Activated naive CD4-positive, alpha-beta T cell treated with anti-CD3 and anti-CD28 coated beads, Interleukin-2, amount 50 U/mL, for 16 hours (primary cell): ENCODE data around the gene LYRM9.
"Not testable (repeated sequence)": the region's sequence is repeated elsewhere in the genome, so short reads cannot be mapped to it uniquely, and the experiment has no call there.

Experiments used
- DNase-seq: peaks from one replicate; pipeline ENCODE4 v3.0.0-alpha.2; 2020

LYRM9 gene

DNA sequence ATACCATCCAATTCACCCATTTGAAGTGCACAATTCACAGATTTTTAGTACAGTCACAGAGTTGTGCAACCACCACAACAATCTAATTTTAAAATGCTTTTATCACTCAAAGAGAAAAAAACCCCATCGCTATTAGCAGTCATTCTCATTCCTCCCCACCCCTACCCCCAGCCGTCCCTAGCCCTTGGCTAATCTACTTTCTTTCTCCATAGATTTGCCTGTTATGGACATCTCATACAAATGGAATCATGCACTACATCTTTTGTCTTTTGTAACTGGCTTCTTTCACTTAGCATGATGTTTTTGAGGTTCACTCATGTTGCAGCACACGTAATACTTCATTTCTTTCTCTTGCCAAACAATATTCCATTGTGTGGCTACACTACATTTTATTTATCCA lies 20.4 kb downstream of the LYRM9 start:
- no peak for DNase-seq

GRCh38 chr17:27871407-27871806 lies 21.8 kb downstream of the LYRM9 start:
- DNase-seq, result no peak

DNA sequence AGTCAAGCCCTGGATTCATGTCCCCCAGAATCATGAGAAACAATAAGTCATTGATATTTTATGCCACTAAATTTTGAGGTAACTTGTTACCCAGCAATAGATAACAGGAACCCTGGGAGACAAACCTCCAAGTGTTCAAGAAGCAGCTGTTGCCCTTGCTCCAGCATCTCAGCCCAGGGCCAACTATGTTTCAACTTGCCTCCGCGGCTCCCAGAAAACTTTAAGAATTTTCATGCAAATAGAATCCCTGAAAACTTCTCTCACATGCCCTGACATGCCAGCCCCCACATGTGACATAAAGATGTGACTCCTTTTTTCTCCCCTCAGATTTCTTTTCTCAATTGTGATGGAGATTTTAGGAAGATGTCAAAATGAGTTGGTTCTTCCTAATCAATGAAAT lies 22.8 kb downstream of the LYRM9 start:
- no peak for DNase-seq

DNA sequence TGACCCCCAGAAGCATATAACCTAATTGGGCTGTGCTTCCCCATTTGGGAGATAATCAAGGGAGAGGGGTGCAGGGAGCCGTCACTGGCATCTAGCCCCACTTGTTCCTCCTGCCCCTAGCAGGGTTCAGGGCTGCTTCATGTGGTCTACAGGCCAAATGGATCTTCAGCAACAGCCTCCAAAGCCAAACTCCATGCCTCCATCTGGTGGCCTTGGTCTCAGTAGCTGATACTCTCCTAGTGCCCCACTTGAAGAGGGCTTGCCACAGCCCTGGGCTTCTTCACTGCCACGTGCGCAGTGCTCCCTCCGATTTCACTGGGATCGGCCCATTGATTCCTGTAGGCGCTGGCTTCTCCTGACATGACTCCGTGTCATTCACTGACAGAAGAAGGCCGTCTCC lies 24.6 kb downstream of the LYRM9 start:
- DNase-seq, result no peak

GRCh38 chr17:27862840-27863239 lies 30.3 kb downstream of the LYRM9 start:
- no peak for DNase-seq

DNA sequence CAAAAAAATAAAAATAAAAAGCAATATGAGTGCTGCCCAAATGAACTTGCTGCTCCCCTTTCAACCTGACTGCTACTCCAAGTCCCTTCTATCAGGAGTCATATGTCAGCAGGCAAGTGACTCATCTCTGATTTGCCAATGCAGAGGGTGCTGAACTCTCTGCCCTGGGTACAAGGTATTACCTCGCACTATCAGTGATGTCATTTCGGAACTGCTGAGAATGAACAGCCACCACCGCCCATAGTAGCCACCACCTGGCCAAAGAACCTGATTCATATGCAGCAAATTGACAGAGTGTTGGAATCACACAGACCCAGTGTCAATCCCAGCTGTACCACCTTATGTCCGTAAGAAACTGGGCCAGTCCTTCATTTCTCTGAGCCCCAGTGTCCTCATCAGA lies 31.2 kb downstream of the LYRM9 start:
- no peak for DNase-seq

GRCh38 chr17:27860971-27861664 lies 32.0 kb downstream of the LYRM9 start:
- no peak for DNase-seq

GRCh38 chr17:27858621-27859305 lies 34.4 kb downstream of the LYRM9 start:
- DNase-seq, result no peak

DNA sequence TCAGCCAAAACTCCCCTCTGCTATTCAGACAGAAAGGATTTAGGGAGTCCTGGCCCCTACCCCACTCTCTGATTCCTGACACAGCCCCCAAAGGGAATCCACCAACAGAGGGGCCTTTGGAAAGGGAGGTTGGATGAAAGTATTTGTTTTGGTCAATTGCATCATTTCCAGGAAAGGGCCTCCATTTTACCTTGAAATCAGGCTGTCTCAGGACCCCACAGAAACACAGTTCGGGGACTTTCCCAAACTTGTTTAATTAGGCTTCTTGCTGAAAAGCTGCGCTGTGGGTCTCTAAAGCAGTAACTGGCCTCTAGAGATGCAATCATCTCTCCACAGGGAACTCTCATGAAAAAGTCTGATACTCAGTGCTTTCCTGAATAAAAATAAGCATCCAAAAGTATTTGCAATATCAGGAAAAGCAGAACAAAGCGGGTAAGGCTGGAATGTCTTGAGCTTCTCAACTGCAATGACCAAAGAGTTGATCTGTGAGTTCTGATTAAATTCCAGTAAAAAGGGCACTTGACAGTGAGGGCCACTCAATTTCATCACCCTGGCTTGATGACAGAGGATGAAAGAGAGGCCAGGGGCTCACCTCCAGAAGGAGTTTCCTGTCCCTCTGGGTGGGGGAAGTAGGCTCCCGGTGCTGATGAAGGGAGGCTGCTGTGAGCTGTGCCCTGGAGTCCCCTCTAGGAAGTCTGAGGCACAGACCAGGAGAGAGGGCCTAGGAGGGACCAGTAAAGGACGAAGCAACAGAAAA lies 36.3 kb downstream of the LYRM9 start:
- no peak for DNase-seq

DNA sequence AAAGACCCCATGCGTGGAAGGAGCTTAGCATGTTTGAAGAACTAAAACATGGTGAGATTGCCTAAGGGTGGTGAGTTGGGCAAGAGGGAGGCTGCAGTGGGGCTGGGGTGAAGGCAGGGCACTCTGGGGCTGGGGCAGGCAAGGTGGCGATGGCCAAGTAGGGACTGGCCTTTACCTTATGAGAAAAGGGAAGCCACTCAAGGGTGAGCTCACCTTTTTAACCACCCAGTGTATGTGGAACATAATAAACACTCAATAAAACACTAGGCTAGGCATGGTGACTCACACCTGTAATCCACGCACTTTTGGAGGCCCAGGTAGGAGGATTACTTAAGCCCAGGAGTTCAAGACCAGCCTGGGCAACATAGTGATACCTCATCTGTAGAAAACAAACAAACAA lies 37.7 kb downstream of the LYRM9 start:
- no peak for DNase-seq

GRCh38 chr17:27854163-27854562 lies 39.0 kb downstream of the LYRM9 start:
- DNase-seq, result no peak

DNA sequence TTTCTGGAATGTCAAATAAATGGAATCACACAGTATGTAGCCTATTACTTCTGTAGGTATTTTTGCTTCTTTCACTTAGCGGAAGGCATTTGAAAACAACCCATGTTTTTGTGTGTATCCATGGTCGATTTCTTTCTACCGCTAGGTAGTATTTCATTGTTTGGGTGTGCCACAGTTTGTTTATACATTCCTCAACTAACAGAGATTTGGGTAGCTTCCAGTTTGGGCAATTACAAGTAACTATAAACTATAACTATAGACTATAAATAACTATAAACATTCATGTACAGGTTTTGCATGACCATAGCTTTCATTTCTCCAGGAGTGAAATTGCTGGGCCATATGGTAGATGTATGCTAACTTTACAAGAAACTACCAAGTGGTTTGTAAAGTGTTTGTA lies 40.1 kb downstream of the LYRM9 start:
- DNase-seq, result no peak

DNA sequence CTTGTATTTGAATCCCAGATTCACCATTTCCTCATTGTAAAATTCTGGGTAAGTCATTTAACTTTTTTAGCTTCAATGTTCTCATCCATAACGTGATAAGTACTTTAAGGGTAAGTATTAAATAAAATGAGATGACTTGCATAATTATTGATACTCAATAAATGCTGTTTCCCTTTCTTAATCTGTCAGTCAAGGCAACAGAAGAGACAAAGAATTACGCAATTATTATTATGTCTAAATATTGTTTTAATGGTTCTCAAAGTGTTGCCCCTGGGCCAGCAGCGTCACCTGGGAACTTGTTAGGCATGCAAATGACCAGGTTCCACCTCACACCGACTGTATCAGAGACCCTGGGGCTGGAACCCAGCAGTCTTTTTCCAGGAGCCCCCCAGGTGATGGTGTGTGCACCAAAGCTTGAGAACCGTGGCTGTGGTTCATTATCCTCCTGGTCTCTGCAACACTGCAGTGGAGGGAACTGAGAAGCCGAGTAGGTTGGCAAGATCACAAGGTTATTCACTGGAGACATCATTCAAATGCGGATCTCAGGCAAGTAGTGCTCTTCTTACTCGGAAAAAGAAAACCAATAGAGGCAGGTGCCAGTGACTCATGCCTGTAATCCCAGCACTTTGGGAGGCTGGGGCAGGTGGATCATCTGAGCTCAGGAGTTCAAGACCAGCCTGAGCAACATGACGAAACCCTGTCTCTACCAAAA lies 43.5 kb downstream of the LYRM9 start:
- no peak for DNase-seq

DNA sequence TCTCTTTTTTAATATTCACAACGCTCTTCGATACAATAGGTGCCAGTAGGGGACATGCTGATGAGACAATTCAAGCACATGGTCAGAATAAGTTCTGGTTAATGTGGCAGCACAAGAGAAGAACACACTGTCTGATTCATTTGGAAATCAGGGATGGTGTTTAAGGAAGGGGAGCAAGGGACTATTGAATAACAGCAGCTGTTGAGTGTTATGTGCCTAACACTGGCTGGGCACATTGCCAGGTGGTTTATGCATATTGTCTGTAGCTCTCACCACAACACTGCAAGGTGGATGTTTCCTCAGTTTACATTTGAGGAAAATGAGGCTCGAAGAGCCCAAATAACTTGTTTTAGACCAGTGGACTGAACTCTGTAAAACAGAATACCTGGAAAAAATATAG lies 44.2 kb downstream of the LYRM9 start:
- no peak for DNase-seq

GRCh38 chr17:27846808-27847307 lies 46.3 kb downstream of the LYRM9 start:
- not testable (repeated sequence) for DNase-seq

GRCh38 chr17:27846042-27846655 lies 47.0 kb downstream of the LYRM9 start:
- peak; percentile 23 for DNase-seq

GRCh38 chr17:27845264-27846041 lies 47.7 kb downstream of the LYRM9 start:
- no peak for DNase-seq

- DNase-seq, result no peak
These were observed 52.5 kb downstream of the LYRM9 start for GRCh38 chr17:27840688-27841087.

- DNase-seq, result not testable (repeated sequence)
These were observed 52.8 kb downstream of the LYRM9 start for GRCh38 chr17:27840406-27840678.

DNA sequence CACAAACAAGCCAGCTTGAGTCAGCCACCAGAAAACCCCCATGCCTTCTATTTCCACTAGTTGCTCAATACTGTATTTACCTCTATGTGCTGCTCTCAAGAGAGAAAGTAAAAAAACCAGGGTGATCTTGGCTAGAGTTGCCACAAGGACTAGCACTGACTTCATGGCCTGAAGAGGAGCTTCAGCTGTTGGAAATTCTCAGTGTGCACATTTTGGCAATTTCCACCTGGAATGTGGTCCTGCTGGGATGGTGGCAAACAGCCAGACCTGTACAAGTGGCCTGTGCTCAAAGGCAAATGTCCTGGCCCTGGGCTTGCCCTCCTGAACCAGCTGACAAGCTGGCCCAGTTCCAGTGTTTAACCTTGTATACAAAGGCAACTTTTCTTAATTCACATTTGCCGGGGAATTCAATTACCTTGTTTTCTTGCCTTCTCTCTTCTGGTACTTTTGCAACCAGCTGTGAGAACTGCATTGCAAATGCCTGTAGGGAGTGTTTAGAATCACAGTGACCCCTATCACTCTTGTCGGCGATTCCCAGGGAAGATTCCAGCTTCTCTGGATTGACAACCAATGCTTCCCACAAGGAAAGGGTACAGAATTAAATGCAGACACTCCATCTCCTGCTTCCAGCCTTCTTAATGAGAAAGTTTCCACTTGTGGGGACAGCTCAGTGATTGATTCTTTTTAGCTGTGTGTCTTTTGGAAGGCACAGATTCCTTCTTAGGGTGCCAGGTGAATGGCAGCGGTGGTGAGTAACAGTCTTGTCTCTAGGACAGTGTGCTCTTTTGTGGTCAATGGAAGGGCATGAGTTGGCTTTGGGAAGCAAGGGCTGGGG lies 53.4 kb downstream of the LYRM9 start:
- not testable (repeated sequence) for DNase-seq

GRCh38 chr17:27838607-27839006 lies 54.6 kb downstream of the LYRM9 start:
- not testable (repeated sequence) for DNase-seq
